EH (cell line): ENCODE data around the gene IVD.

ENCODE experiments used
- DNase-seq: peaks from one replicate; pipeline ENCODE4 v3.0.0-alpha.2; 2015; ENCODE audit warnings: low read depth

IVD gene

GRCh38 chr15:40459391-40460015 is 53.9 kb downstream of the IVD start:
- no peak for DNase-seq

- DNase-seq: no peak
Measured at GRCh38 chr15:40460404-40460803, 54.8 kb downstream of the IVD start.

GRCh38 chr15:40461958-40462357 is 56.4 kb downstream of the IVD start:
- no peak for DNase-seq

GRCh38 chr15:40463279-40463678 is 57.7 kb downstream of the IVD start:
- DNase-seq: no peak

GRCh38 chr15:40463886-40464545 is 58.4 kb downstream of the IVD start:
- DNase-seq: no peak

- DNase-seq: no peak
Measured at GRCh38 chr15:40464595-40465185, 59.1 kb downstream of the IVD start.

GRCh38 chr15:40465939-40466338 is 60.3 kb downstream of the IVD start:
- DNase-seq: no peak

- no peak for DNase-seq
Measured at GRCh38 chr15:40466426-40467260, 61.0 kb downstream of the IVD start.

- DNase-seq: no peak
Measured at GRCh38 chr15:40467261-40467615, 61.6 kb downstream of the IVD start.

- DNase-seq: no peak
Measured at GRCh38 chr15:40468898-40469331, 63.3 kb downstream of the IVD start.

GRCh38 chr15:40469776-40470390 is 64.3 kb downstream of the IVD start:
- DNase-seq: no peak

- DNase-seq: peak; percentile 58
Measured at GRCh38 chr15:40470423-40471104, 65.0 kb downstream of the IVD start, which contains the start of gene CHST14. TSS of gene CHST14 (plus strand) at chr15:40470984. CDS start at chr15:40471214, 230 bp downstream.
